ENCODE results near the gene ZNF385A.
"Not testable (repeated sequence)": the region's sequence is repeated elsewhere in the genome, so short reads cannot be mapped to it uniquely, and the experiment has no call there.

The ZNF385A gene

GRCh38 chr12:54337854-54338650, 46.5 kb downstream of the ZNF385A start:
- no peak for TF ChIP-seq CTCF (IDR thresholded peaks at IDR 0.05; ENCODE audit: extremely low read depth, missing control alignments)
- DNase-seq (ENCODE audit: low spot score), result no peak

DNA sequence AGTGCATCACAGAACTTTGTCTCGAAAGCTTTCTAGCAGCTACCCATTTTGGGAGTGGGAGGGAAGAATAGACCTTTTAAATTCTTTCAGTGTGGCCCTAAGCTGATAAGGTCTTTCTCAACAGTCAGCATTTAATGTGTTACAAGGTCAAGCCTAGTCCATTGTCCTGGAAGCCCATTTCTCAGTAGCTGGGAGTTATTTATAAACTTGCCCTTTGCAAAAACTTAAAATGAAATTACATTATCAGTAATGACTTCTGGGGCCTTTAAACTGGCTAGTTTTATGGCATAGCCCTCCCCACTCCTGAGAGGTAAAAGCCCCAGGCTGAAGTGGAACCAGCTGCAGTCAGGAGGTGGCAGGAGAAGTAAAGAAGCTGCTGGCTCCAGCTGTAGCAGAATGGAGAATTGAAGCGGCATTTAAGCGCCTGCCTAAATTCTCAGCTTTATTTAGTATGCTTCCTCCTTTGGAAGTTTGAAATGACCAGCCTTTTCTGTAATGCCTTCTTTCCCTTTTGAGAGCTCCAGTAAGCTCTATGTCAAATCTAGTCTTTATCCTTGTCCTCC, 47.2 kb downstream of the ZNF385A start:
- DNase-seq (ENCODE audit: low spot score), result no peak
- TF ChIP-seq CTCF (IDR thresholded peaks at IDR 0.05; ENCODE audit: extremely low read depth, missing control alignments), result no peak

DNA sequence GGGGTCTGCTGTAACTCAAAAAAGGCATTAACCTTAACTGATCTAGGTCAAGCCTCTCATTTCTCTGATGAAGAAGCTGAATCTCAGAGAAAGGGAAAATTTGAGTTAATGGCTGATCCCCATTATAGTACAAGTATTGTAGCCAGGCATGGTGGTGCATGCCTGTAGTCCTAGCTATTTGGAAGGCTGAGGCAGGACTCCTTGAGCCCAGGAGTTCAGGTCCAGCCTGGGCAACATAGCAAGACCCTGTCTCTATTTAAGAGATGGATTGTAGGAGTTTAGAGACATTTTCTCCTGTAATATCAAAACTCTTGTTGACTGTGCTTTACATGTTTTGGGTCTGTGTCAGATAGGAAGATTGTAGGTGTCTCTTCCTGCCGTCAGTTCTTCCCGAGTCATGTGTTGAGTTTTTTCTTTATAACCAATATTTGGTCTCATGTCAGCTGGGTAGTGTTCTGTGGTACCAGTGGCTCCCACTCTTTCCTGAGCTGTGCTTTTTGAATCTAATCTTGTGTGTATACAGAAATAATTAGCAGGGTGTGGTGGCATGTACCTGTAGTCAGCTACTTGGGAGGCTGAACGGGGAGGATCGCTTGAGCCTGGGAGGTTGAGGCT, 51.0 kb downstream of the ZNF385A start:
- DNase-seq (ENCODE audit: low spot score), result no peak
- no peak for TF ChIP-seq CTCF (IDR thresholded peaks at IDR 0.05; ENCODE audit: extremely low read depth, missing control alignments)

- no peak for TF ChIP-seq CTCF (IDR thresholded peaks at IDR 0.05; ENCODE audit: extremely low read depth, missing control alignments)
- DNase-seq (ENCODE audit: low spot score), result no peak
Measured at GRCh38 chr12:54331461-54331860, 53.1 kb downstream of the ZNF385A start.

DNA sequence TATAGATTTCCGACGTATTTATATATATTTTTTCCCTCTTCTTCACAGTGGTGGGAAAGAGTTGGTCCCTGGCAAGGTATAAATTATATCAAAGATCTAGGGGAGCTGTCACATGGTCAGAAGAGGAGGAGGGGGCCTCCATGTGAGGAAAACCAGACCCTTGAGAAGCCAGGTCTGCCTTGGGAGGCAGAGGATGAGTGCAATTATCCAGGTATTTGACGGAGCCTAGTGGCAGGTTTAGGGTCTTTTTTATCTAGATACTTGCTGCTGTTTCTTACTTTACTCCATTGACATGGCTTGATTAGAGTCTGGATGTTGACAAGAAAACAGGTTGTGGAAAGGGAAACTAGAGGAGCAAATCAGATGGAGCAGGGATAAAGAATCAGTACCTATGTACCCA, 54.1 kb downstream of the ZNF385A start:
- TF ChIP-seq CTCF (IDR thresholded peaks at IDR 0.05; ENCODE audit: extremely low read depth, missing control alignments), result no peak
- no peak for DNase-seq (ENCODE audit: low spot score)

DNA sequence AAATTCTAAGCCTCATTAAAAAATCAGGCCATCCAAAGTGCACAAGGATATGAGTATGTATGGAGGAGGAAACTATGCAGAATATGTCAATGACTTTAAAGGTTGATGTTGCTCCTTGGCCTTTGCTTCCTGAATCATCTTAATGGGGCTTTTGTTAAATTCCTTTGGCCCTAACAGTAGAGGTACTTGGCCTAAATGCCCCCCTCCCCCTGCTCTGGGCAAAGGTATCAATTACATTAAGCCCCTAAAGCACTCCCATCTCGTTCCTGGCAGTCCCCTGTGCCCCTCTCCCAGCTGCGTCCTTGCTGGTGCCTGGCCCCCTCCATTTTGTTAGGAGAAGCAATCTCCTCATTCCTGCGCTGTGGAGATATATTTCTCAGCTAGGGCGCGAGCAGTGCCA, 54.8 kb downstream of the ZNF385A start:
- TF ChIP-seq CTCF (IDR thresholded peaks at IDR 0.05; ENCODE audit: extremely low read depth, missing control alignments), result no peak
- DNase-seq (ENCODE audit: low spot score), result no peak

GRCh38 chr12:54328595-54329337, 55.8 kb downstream of the ZNF385A start:
- no peak for DNase-seq (ENCODE audit: low spot score)
- TF ChIP-seq CTCF (IDR thresholded peaks at IDR 0.05; ENCODE audit: extremely low read depth, missing control alignments), result no peak

DNA sequence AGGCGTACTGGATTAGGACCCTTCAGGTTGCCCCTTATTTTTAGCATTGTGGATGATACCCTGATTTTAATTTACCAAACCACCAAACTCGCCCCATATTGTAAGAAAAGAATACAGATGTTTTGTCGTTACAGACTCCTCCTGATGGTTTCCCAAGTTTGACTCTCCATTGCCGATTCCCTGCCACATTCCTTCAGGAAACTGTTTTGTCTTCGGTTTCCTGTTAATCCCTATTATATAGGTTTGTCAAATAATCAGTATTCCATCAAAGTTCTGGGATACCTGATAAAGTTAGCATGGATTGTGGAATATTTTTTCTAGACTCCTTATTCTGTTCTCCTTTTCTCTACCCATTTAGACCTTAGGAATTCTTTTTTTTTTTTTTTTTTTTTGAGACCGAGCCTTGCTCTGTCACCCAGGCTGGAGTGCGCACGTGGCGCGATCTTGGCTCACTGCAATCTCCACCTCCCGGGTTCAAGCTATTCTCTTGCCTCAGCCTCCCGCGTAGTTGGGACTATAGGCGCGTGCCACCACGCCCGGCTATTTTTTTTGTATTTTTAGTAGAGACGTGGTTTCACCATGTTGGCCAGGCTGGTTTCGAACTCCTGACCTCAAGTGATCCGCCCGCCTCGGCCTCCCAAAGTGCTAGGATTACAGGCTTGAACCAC, 59.0 kb downstream of the ZNF385A start:
- not testable (repeated sequence) for DNase-seq (ENCODE audit: low spot score)
